HG03196 (cell line): ENCODE results near the gene ACSL4.
"Not testable (repeated sequence)": the region's sequence is repeated elsewhere in the genome, so short reads cannot be mapped to it uniquely, and the experiment has no call there.

Experiments
- ATAC-seq: cut with Tn5 transposase; IDR thresholded peaks from one replicate; pipeline ENCODE4 v1.9.1; 2021; ENCODE audit not compliant: unreplicated experiment

ACSL4 gene

DNA sequence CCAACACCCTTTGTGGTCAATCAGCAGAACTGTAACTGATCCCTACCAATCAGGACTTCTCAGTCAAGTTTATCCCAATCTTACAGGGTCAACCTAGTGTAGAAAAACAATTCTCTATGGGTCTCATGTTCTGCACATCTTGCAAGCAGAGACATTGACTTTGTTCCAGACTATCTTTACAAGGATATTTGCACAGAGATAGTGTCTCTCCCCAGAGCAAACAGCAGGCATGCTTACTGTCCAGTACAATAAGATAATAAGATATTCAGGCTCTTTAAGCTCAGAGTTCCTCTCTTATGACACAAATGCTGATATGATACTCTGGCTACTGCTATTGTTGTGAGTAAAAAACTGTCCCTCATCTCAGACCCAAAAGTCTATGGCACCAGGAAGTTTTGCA is 53.2 kb downstream of the ACSL4 start:
- ATAC-seq = no peak

DNA sequence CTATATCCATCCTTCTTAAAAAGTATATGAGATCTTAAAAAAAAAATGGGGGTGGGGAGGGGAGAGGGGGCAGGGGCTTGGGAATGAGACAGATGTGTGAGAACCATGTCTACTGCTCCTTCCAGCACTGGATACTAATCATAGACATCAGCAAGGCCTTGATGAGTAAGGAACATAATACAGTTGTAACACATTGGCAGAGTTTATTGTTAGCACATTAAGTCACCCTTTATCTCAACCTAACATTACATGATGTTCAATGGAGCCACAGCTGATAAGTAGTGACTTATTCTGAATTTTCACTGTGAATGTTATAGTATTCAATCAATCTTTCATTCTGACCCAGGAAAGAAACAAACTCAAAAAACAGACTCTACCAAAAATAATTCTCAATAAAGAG is 60.8 kb downstream of the ACSL4 start:
- ATAC-seq = no peak

DNA sequence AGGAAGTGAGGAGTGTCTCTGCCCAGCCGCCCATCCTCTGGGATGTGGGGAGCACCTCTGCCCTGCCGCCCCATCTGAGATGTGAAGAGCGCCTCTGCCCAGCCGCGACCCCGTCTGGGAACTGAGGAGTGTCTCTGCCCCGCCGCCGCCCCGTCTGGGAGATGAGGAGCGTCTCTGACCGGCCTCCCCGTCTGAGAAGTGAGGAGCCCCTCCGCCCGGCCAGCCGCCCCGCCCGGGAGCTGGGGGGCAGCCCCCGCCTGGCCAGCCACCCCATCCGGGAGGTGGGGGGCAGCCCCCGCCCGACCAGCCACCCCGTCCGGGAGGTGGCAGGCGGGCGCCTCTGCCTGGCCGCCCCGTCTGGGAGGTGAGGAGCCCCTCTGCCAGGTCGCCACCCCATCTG is 61.9 kb downstream of the ACSL4 start:
- not testable (repeated sequence) for ATAC-seq

DNA sequence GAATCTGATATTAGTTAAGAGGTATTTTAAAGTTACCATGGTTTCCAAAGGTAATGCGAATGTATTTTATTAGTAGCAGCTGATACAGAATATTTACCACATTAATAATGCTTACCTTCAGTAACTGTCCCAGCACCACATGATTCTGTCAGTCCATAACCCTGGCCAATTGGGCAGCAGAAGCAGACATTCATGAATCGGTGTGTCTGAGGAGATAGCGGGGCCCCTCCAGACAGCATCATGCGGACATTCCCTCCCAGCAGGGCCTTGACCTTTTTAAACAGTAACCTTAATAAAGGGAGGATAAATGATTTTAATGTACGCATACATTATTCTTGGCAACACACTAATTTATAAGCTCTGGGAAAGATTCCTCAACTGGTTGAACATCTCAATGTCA is 65.1 kb downstream of the ACSL4 start:
- ATAC-seq = no peak

DNA sequence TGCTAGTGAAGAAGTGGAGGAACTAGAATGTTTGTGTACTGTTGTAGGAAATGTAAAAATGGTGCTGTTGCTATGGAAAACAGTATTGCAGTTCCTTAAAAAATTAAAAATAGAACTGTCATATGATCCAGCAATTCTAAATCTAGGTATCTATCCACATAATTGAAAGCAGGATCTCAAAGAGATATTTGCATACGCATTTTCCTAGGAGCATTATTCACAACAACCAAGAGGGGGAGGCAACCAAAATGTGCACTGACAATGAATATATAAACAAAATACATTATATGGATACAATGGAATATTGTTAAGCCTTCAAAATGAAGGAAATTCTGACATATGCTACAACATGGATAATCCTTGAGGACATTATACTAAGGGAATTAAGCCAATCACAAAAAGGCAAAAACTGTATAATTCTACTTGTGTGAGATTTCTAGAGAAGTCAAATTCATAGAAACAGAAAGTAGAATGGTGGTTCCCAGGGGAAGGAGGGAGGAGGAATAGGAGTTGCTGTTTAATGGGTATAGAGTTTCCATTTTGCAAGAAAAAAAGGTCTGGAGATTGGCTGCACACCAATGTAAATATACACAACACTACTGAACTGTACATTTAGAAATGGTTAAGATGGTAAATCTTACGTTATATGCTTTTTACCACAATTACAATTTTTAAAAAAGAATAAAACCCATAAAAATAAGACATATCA is 72.5 kb downstream of the ACSL4 start:
- no peak for ATAC-seq

DNA sequence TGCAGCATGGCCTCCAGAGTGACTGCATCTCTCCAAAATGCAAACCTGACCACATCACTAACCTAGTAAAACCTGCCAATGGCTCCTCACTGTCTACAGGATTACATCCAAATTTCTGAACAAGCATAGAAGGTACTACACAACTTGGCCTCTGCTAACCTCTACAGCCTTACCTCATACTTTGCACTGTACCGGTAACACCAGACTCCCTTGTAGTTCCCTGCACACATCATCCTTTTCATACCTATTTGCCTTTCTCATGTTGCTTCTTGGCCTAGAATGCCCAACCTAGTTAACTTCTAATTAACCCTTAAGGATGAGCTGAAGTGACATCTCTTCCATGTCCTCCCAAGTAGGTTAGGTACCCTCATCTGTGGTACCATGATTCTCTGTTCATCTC is 74.7 kb downstream of the ACSL4 start:
- no peak for ATAC-seq

DNA sequence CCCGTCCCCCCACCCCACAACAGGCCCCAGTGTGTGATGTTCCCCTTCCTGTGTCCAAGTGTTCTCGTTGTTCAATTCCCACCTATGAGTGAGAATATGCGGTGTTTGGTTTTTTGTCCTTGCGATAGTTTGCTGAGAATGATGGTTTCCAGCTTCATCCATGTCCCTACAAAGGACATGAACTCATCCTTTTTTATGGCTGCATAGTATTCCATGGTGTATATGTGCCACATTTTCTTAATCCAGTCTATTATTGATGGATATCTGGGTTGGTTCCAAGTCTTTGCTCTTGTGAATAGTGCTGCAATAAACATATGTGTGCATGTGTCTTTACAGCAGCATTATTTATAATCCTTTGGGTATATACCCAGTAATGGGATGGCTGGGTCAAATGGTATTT is 75.7 kb downstream of the ACSL4 start:
- not testable (repeated sequence) for ATAC-seq

DNA sequence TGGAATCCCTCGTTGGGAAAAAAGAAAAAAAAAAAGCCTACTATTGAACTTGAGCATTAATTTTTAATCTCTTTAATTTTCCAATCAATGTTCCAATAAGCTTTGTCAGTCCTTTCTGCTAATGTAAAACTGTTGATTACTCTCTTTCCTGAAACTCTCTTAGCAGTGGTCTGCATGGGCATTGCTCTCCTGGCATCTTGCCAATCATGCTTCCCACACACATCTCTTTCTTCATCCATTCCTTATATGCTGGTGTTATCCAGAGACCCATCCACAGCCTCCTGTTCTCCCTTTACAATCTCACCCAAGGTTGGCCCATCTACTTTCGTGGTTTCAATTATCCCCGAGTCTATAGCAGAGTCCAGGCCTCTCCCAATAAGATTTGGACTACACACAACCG is 76.3 kb downstream of the ACSL4 start:
- no peak for ATAC-seq

DNA sequence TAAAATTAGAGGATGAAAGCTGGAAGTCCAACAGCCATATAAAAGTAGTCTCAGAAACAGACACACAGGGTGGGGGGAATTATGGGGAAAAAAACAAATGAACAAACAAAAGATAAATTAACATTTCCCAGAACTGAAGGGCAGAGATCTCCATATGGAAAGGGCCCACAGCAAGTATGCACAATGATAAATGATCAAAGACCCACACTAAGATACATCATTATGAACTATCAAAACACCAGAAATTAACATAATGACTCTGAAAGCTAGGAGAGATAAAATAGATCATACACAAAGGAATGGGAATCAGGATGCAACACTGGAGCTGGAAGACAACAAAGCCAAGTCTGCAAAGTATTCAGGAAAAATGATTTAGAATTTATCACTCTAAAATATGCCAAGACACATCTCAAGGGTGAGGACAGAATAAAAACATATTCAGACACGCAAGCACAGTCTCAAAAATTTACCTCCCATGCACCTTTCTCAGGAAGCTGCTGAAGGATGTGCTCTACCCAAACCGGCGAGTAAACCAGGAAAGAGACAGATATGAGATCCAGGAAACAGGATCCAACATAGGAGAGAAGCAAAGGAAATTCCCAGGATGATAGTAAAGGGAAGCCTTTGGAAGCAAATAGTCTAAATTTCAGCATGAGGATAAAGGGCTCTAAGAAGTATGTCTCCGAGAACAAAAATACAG is 77.4 kb downstream of the ACSL4 start:
- no peak for ATAC-seq

DNA sequence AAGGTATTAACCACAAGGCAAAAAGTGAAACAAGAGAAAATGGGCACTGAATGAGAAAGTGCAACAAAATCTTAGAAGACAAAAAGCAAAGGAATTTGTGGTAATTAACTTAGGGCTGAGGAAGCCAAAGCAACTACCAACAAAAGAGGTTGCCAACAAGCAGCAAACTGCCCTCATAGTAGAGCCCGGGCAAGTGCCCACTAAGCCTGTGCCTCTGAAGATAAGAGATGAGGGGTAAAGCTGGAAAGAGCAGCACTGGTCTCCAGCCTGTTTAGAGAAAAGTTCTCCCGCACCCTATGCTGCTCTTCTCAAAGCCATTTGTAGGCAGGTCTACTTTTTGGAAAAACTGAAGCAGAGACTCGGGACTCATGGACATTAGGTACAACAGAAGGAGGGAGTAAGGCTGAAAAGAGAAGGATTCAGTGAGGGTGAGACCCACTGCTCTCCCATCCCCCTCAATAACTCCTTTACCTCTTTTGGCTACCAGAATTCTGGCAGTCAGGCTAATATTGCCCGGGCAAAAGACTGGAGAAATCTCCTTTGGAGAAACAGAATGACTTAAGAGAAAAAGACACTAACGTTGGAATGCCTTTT is 78.4 kb downstream of the ACSL4 start:
- no peak for ATAC-seq

DNA sequence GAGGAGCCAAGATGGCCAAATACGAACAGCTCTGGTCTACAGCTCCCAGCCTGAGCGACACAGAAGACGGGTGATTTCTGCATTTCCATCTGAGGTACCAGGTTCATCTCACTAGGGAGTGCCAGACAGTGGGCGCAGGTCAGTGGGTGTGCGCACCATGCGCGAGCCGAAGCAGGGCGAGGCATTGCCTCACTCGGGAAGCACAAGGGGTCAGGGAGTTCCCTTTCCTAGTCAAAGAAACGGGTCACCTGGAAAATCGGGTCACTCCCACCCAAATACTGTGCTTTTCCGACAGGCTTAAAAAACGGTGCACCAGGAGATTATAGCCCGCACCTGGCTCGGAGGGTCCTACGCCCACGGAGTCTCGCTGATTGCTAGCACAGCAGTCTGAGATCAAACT is 88.4 kb downstream of the ACSL4 start:
- ATAC-seq = not testable (repeated sequence)

DNA sequence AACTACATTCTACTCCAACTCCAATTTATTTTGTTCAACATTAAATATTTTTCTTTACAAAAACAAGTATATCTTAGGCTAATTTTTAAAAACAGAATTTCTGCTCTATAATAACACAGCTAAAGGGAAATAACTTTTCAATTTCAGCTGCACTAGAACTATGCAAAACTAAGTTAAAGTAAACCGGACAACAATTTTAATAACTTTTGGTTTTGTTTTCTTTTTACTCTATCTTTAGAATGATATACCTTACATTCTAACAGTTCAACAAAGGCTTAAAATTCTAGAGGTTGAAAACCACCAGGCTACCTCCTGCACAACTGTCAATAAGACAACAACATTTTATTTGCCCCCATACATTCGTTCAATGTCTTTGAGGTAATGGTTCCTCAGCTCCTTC is 89.4 kb downstream of the ACSL4 start:
- no peak for ATAC-seq

DNA sequence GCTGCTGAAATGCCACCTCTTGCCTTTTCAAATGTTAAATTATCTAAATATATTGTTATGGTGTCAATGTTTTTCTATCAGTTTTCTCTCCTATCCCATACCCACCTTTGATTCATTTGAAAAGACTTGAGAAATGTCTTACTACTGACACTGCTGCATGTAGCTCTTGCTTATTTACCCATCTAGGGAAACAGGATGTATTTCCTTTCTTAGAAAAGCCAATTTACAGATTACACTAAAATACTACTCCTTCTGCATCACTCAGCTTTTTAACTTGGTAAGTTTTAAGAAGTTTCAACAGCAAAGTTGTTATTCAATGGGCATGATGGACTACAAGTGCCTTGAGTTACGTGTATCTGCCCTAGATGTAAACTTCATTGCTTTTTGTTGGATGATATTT is 94.9 kb downstream of the ACSL4 start:
- ATAC-seq = no peak

DNA sequence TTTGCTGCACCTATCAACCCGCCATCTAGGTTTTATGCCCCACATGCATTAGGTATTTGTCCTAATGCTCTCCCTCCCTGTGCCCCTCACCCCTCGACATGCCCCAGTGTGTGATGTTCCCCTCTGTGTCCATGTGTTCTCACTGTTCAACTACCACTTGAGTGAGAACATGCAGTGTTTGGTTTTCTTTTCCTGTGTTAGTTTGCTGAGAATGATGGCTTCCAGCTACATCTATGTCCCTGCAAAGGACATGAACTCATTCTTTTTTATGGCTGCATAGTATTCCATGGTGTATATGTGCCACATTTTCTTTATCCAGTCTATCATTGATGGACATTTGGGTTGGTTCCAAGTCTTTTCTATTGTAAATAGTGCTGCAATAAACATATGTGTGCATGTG is 95.6 kb downstream of the ACSL4 start:
- ATAC-seq = not testable (repeated sequence)

DNA sequence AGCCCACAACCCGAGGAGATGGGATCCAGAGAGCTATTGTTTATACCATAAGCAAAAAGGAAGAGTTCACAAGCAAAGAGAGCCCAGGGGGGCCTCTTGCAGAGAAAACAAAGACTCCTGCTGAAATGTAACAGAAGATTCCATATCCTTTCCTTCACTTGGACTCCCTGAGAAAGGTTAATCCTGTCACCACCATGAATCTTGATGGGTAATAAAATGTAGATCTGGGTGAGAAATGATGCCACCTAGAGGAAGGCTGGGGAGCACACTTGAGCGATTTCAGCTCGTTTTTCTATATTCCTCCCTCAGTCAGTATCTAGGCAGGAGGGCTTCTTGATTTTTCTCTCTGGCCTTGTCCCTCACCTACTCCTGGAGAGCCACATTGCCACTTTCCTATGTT is 97.9 kb downstream of the ACSL4 start:
- no peak for ATAC-seq

DNA sequence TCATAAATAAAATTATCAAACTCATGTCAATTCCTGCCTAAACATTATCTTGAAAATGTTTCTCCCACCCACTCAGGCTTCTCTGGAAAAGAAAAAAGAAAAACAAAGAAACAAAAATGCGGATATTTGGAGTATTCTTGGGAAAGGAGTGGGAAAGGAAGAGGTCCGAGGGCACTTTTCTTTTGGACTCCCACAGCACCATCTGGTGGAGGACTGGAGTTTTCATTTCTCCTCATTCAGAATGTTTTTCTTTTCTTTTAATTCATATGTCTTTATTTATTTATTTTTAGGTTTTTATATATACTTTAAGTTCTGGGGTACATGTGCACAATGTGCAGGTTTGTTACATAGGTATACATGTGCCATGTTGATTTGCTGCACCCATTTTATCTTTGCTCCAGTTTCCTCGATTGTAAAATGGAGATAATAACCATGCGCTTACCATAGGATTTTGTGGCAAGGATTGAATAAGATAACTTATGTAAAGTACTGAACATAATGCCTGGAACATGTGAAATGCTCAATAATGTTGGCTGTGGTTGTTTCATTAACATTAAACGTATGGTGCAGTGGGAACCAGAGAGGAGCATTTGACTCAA is 100.1 kb downstream of the ACSL4 start:
- ATAC-seq = no peak

DNA sequence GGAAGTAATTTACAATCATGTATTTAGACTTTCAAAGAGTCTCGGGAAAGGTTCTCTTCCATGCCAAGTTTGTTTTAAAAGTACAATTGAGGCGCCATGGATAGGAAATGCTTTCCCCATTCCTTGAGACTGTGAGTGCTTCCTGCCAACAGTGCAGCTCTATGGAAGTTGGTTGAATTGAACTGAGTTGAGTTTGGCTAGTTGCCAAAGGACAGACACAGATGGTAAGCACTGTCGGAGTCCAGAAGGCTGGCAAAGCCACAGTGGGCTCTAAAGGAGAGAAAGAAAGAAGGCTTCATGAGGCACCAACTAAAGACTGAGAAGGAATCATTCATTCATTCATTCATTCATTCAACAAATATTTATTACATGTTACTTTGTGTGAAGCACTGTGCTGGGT is 103.7 kb downstream of the ACSL4 start:
- ATAC-seq = no peak

DNA sequence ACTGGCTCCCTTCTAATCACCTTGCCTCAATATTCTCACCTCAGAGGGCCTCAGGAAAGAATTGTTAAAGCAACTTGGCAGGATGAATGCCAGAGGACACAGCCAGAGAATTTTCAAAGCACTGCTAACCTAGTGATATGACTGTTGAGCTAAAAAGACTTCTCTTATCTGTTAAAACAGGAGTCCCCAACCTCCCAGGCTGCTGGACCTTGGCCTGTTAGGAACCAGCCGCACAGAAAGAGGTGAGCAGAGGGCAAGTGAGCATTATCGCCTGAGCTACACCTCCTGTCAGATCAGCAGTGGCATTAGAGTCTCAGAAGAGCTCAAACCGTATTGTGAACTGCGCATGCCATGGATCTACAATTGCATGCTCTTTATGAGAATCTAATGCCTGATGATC is 106.4 kb downstream of the ACSL4 start:
- ATAC-seq = no peak

DNA sequence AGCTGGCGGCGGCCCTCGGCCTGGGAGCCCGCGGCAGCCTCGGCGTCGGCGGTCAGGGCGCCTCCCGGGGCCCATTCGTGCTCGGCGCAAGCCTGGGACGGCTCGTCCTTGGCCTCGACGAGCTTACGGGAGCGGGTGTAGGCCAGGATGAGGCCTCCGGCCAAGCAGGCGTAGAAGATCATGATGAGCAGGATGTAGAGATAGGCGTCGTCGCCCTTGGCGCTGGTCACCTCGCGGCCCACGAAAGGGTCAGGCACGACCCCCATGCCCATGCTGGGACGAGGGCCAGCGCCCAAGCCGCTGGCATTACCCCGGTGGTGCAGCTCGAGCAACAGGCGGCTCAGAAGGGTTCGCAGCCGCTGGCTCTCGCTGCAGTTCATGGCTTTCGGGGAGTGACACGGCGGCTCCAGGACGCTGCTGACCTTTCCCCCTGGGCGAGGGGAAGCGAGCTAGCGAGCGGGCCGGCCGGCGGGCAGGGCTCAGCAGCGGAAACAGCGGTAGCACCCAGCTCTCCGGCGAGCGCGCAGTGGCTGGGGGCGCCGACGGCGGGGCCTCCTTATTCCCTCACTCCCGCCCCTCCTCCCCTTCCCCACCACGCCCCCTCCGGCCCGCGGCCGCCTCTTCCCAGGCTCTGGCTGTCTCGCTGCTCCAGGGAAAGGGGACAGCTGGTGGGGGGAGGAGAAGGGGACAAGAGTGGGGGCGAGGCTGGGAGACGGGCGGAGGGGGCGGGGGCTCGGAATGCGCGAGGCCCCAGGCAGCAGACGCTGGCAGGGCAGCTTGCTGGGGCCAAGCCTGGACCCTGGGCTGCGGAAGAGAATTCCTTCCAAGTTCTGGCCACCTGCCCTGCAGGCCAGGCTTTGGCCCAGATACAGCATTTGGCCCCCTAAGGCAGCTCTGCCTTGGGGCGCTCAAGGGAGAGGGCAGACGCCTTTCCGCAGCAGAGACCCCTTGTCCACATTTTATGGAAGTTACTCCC is 108.1 kb downstream of the ACSL4 start, which contains the start of gene KCNE5:
Gene KCNE5, minus strand, starts transcription at position 532 of the 976 bp plus-strand sequence. Its CDS starts 152 bp downstream, at position 380.
- ATAC-seq = no peak

DNA sequence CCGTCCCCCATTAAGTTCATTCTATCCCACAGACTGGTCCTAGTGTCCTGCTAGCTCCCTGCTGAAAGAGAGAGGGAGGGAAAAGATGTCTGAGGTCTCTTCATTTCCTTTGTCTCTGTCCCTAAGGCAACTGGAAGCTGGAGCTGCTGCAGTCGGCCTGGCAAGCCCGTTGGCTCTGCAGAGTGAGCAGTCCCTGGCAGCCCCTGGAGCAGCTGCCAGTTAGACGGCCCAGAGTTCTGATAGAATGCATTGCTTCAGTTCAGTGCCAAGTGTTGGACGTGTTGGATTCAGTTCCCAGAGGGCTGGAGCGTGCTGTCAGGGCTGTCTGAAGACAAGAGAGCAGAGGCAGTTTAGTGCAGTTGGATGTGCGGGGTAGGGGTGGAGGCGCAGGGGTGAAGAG is 109.1 kb downstream of the ACSL4 start:
- no peak for ATAC-seq

DNA sequence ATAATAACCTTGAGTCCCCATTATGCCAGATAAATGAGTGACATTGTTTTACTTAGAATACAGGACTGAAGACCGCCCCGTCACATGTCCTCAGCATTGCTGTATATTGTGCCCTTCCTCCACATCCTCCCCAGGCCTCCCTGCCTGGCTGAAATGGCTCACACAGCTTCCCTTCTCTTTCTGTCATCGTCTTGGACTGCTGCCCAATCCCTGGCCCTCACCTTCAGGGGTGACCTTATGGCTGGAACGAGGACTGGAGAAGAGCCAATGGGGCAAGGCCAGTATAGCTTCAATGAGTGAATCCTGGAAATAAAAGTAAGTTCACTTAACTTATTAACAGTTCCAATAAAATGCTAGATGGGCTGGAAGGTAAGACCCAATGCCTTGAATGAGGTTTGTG is 110.8 kb downstream of the ACSL4 start:
- no peak for ATAC-seq
